Gastrocnemius medialis (tissue), 4 donors: ENCODE measurements around the gene SLC41A3. TPM values are rescaled to one million over a fixed set of nuclear protein-coding genes. Genes with fewer than 3 reads are reported as not detected.

ENCODE experiments used
- ATAC-seq, 2 donors: fragments of 150-250 bp; one replicate each; pipeline ENCODE4 v1.9.1; 2016
- DNase-seq, 2 donors: peaks; one replicate each; pipeline ENCODE4 v3.0.0-alpha.2; 2019
- H3K27ac ChIP-seq, 4 donors: fragments of 200-600 bp; sonication (generic); 1 replicate in 1 of 4; 2 replicates in 3 of 4; pipeline ENCODE4 v1.5.1; 2016 to 2018; ENCODE audit warnings: mild to moderate bottlenecking in 2 of 4, moderate library complexity in 1 of 4
- H3K27me3 ChIP-seq, 3 donors: fragments of 200-600 bp; sonication (generic) in 2 of 3; 1 replicate in 1 of 3; 2 replicates in 2 of 3; pipeline versions ENCODE4 v1.5.1 to v1.6.0; 2016 to 2019; ENCODE audit warnings: mild to moderate bottlenecking in 1 of 3, moderate library complexity in 1 of 3
- H3K36me3 ChIP-seq, 2 donors: fragments of 200-600 bp; sonication (generic) in 1 of 2; one replicate each; pipeline ENCODE4 v1.5.1; 2017 to 2018
- H3K4me1 ChIP-seq, 2 donors: fragments of 200-600 bp; sonication (generic) in 1 of 2; one replicate each; pipeline ENCODE4 v1.5.1; 2016 to 2017; ENCODE audit warnings: mild to moderate bottlenecking in 2 of 2
- H3K4me3 ChIP-seq, 4 donors: fragments of 200-600 bp; sonication (generic) in 3 of 4; 1 replicate in 1 of 4; 2 replicates in 3 of 4; pipeline ENCODE4 v1.5.1; 2016 to 2019; ENCODE audit warnings: mild to moderate bottlenecking in 2 of 4
- H3K9me3 ChIP-seq, 3 donors: fragments of 200-600 bp; sonication (generic) in 2 of 3; 1 replicate in 1 of 3; 2 replicates in 2 of 3; pipeline ENCODE4 v1.5.1; 2016 to 2019
- POLR2A ChIP-seq, 2 donors: fragments of 450-650 bp; IDR thresholded peaks; one replicate each; pipeline ENCODE4 v1.6.1; 2017; ENCODE audit warnings: antibody characterized with exemption in 2 of 2, mild to moderate bottlenecking in 2 of 2, moderate library complexity in 2 of 2
- in situ Hi-C, 4 donors: fragments of 200-750 bp; cut with MboI; loops; one replicate each; pipeline versions ENCODE4 v1.15.0 to v1.8.0; 2017; ENCODE audit warnings: low sequenced_read_pairs in 4 of 4
- intact Hi-C: fragments of 100-400 bp; cut with DNase I; formaldehyde crosslinking; loops from one replicate; pipeline ENCODE4 v1.15.1; 2023; ENCODE audit warnings: low total_unique reads
- total RNA-seq, 4 donors: library from RNA; depleted of rRNA; stranded (reverse); fragments of >200 nt; gene quantifications; one replicate each; pipeline versions ENCODE4 v1.1.0 to v1.2.3, GENCODE V29; 2016
- TF ChIP-seq, protein P1 (sequence below), 5 experiments: fragments of 450-650 bp in 3 of 5; fragments of 200-600 bp in 2 of 5; sonication (generic) in 2 of 5; IDR thresholded peaks in 4 of 5; conservative IDR thresholded peaks in 1 of 5; 1 replicate in 4 of 5; 2 replicates in 1 of 5; pipeline ENCODE4 v1.5.1; 2016 to 2019; ENCODE audit warnings: antibody characterized with exemption in 5 of 5, mild to moderate bottlenecking in 3 of 5, moderate library complexity in 3 of 5

Gene SLC41A3
- total RNA-seq, 4 donors from 2014 or later: 43.1 to 76.2 (median 56.7) TPM

DNA sequence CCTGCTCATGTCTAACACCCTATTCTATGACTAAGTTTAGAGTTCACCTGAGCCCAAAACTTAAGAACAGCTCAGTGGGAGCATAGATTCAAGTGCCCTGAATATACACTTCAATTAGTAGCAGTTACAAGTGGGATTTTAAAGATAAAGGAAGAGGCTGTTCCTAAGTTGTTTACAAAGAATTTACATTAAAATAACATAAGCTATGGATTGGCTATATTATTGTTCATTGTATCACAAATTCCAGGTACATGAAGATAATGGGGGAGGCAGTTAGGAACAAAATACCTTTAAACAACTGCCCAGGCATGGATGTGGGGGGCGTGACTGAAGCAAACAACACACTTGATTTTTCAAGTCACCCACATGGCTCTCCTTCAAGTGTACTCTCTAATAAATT lies 62.2 kb downstream of the SLC41A3 start:
- no peak for ATAC-seq
- H3K9me3 ChIP-seq: no peaks in the 10 kb centered on the region

DNA sequence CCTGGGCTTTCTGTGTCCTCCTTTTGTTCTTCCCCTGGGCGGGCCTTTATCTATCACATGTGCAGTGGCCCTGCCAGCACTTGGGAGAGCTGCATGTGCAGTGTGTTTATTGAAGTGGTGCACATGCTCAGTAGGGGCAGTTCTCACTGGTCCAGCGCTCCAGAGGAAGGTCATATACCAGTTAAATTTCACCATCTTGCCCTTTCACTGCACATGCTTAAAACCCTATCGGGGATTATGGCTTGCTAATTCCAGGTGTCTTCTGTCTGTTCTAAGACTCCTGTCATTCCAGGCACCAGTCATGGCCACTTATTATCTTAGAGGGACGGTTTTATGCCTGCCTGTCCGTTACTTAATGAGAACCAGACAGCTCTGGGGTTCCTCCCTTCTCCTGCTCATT lies 62.7 kb downstream of the SLC41A3 start:
- in situ Hi-C loops (no loop called here), intact Hi-C loops (no loop called here)
- H3K27ac ChIP-seq: no peak overlapping the region
- ATAC-seq (no peak), DNase-seq (no peak)
- no peaks in the 10 kb centered on the region for H3K9me3 ChIP-seq
- no peak overlapping the region for H3K4me3 ChIP-seq
- peaks cover 0 to 30% of the 10 kb centered on the region in 2 donors for H3K36me3 ChIP-seq
- TF ChIP-seq, protein P1, sequence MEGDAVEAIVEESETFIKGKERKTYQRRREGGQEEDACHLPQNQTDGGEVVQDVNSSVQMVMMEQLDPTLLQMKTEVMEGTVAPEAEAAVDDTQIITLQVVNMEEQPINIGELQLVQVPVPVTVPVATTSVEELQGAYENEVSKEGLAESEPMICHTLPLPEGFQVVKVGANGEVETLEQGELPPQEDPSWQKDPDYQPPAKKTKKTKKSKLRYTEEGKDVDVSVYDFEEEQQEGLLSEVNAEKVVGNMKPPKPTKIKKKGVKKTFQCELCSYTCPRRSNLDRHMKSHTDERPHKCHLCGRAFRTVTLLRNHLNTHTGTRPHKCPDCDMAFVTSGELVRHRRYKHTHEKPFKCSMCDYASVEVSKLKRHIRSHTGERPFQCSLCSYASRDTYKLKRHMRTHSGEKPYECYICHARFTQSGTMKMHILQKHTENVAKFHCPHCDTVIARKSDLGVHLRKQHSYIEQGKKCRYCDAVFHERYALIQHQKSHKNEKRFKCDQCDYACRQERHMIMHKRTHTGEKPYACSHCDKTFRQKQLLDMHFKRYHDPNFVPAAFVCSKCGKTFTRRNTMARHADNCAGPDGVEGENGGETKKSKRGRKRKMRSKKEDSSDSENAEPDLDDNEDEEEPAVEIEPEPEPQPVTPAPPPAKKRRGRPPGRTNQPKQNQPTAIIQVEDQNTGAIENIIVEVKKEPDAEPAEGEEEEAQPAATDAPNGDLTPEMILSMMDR (IDR thresholded peaks at IDR 0.05 in 4 of 5, conservative IDR thresholded peaks at IDR 0.05 in 1 of 5): no peak
- no peak for TF ChIP-seq POLR2A (IDR thresholded peaks at IDR 0.05)
- no peaks in the 10 kb centered on the region for H3K4me1 ChIP-seq
- no peaks in the 10 kb centered on the region for H3K27me3 ChIP-seq

More for the DNA sequence above, 62.2 kb downstream of the SLC41A3 start:
- no peak overlapping the region for H3K27ac ChIP-seq
- no peak overlapping the region for H3K4me3 ChIP-seq
- no peak for DNase-seq
- no peak for TF ChIP-seq POLR2A (IDR thresholded peaks at IDR 0.05)
- TF ChIP-seq, protein P1 (IDR thresholded peaks at IDR 0.05 in 4 of 5, conservative IDR thresholded peaks at IDR 0.05 in 1 of 5): no peak
- peaks cover 0 to 26% of the 10 kb centered on the region in 2 donors for H3K36me3 ChIP-seq
- no peaks in the 10 kb centered on the region for H3K4me1 ChIP-seq
- intact Hi-C loops: no loop called here
- H3K27me3 ChIP-seq: no peaks in the 10 kb centered on the region
- in situ Hi-C loops: no loop called here

DNA sequence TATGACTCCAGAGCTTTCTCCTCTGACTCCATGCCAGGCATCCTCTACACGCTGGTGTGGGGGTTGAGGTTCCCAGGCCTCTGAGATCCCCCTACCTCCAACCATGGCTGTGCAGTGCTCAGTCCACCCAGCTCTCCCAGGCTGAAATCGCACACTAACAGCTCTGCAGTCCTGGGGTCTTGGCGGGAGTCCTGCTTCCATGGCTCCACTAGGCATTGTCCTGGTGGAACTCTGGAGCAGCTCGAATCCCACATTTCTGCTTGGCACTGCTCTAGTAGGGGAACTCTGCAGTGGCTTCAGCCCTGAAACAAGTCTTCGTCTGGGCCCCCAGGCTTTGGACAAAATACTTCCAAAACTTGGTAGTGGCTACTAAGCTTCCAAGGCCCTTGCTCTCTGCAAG lies 64.2 kb downstream of the SLC41A3 start:
- no peaks in the 10 kb centered on the region for H3K4me1 ChIP-seq
- DNase-seq: no peak
- no peak overlapping the region for H3K4me3 ChIP-seq
- peaks cover 0 to 31% of the 10 kb centered on the region in 2 donors for H3K36me3 ChIP-seq
- H3K27me3 ChIP-seq: no peaks in the 10 kb centered on the region
- intact Hi-C loops (no loop called here), in situ Hi-C loops (no loop called here)
- no peaks in the 10 kb centered on the region for H3K9me3 ChIP-seq
- ATAC-seq: no peak
- no peak overlapping the region for H3K27ac ChIP-seq
- TF ChIP-seq, protein P1 (IDR thresholded peaks at IDR 0.05 in 4 of 5, conservative IDR thresholded peaks at IDR 0.05 in 1 of 5): no peak
- no peak for TF ChIP-seq POLR2A (IDR thresholded peaks at IDR 0.05)

DNA sequence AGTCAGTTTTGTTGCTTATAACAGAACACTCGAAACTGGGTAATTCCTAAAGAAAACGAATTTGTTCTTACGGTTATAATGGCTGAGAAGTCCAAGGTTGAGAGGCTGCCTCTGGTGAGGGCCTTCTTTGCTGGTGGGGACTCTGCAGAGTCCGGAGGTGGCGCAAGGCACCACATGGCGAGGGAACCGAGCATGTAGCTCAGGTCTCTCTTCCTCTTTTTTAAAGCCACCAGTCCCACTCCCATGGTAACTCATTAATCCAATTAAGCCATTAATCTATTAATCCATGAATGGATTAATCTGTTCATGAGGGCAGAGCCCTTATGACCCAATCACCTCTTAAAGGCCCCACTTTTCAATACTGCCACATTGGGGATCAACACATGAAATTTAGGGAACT lies 64.9 kb downstream of the SLC41A3 start:
- Histone ChIP-seq H3K9me3 (no peaks in the 10 kb centered on the region), H3K36me3 (peaks cover 0 to 38% of the 10 kb centered on the region in 2 donors)
- TF ChIP-seq, protein P1 (IDR thresholded peaks at IDR 0.05 in 4 of 5, conservative IDR thresholded peaks at IDR 0.05 in 1 of 5): no peak
- no peak for TF ChIP-seq POLR2A (IDR thresholded peaks at IDR 0.05)

DNA sequence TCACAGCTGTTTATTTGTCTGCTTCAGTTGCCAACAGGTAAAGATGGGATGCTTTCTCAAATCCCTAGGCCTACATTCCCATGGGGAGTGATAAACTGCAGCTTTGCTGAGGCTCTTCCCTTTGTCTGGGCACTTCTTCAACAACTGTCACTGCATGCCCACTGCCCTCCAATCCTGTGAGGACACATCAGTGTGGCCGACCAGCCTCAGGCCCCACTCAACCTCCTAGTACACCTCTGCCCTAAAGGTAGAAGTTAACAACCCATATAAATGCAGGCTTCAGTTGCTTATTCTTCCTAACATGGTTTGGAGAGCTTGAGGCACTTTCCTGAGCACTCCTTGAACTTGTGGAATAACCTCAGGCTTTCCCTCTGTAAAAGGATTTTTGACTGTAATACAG lies 65.4 kb downstream of the SLC41A3 start:
- Histone ChIP-seq H3K27ac (no peak overlapping the region), H3K4me3 (no peak overlapping the region), H3K27me3 (no peaks in the 10 kb centered on the region), H3K4me1 (no peaks in the 10 kb centered on the region), H3K36me3 (peaks cover 0 to 42% of the 10 kb centered on the region in 2 donors), H3K9me3 (no peaks in the 10 kb centered on the region)
- intact Hi-C loops: no loop called here
- TF ChIP-seq, protein P1 (IDR thresholded peaks at IDR 0.05 in 4 of 5, conservative IDR thresholded peaks at IDR 0.05 in 1 of 5): no peak
- no peak for TF ChIP-seq POLR2A (IDR thresholded peaks at IDR 0.05)
- no peak for ATAC-seq
- in situ Hi-C loops: no loop called here
- no peak for DNase-seq

More for the DNA sequence above, 64.9 kb downstream of the SLC41A3 start:
- H3K4me3 ChIP-seq: no peak overlapping the region
- H3K4me1 ChIP-seq: no peaks in the 10 kb centered on the region
- H3K27me3 ChIP-seq: no peaks in the 10 kb centered on the region
- no peak for ATAC-seq
- H3K27ac ChIP-seq: no peak overlapping the region
- in situ Hi-C loops: no loop called here
- intact Hi-C loops: no loop called here
- no peak for DNase-seq
